K562 (cell line): ENCODE results near the gene MAGEA4. TPM values are rescaled to one million over a fixed set of nuclear protein-coding genes. Genes with fewer than 3 reads are reported as not detected.

ENCODE experiments used
- ATAC-seq: fragments of 200-7000 bp; cut with Tn5 transposase; 3 replicates; pipeline ENCODE4 v1.9.1; 2020; ENCODE audit warnings: moderate library complexity
- BruUV-seq: library from RNA; stranded (reverse); fragments of 400-500 nt; replicated peaks from 2 replicates; lab custom pipeline; 2021; lab: Mats Ljungman, UMichigan
- CTCF ChIA-PET: fragments of 300-600 bp; formaldehyde crosslinking; extraction: SDS; loops from one replicate; lab custom pipeline; 2021; ENCODE audit warnings: low intra/inter-chr PET ratio; lab: Yijun Ruan, JAX
- POLR2A ChIA-PET: fragments of 300-600, 350-650 bp; sonication (Branson Sonifier 250); formaldehyde crosslinking; extraction: SDS; loops from one replicate; lab custom pipeline; 2021; ENCODE audit warnings: antibody characterized with exemption, inconsistent platforms; lab: Yijun Ruan, JAX
- DNase-seq, 4 experiments: peaks; one replicate each; pipeline versions ENCODE4 v3.0.0 to v3.0.0-alpha.2; 2011 to 2018; ENCODE audit warnings: low spot score in 3 of 4, mixed read lengths in 3 of 4; ENCODE audit errors: extremely low read depth in 1 of 4
- FAIRE-seq: peaks from 2 replicates; lab custom pipeline; 2011; peaks lifted over from hg19 to GRCh38; lab: Jason Lieb, UNC
- H2AFZ ChIP-seq: 2 replicates; pipeline ENCODE4 v1.6.0; 2011; ENCODE audit warnings: low read depth, low read length, control low read depth, inconsistent platforms
- H3K27ac ChIP-seq: fragments of 200-600 bp; 3 replicates; pipeline ENCODE4 v1.8.0; 2011; ENCODE audit warnings: low read depth, mild to moderate bottlenecking, control low read depth, inconsistent platforms, low read length, moderate library complexity, mixed read lengths; ENCODE audit errors: extremely low read depth
- H3K27me3 ChIP-seq, 2 experiments: fragments of 300-600 bp in 1 of 2; 2 replicates in 1 of 2; 3 replicates in 1 of 2; pipeline versions ENCODE4 v1.6.0 to v1.8.0; 2011; ENCODE audit warnings: inconsistent platforms in 2 of 2, low read length in 2 of 2, mild to moderate bottlenecking in 1 of 2, mixed read lengths in 1 of 2, moderate library complexity in 1 of 2; ENCODE audit not compliant: control insufficient read depth in 2 of 2, insufficient read depth in 2 of 2
- H3K36me3 ChIP-seq: fragments of 300-600 bp; 3 replicates; pipeline ENCODE4 v1.8.0; 2011; ENCODE audit warnings: mild to moderate bottlenecking, low read length, inconsistent platforms; ENCODE audit not compliant: control insufficient read depth, insufficient read depth
- H3K4me1 ChIP-seq, 2 experiments: fragments of 200-600 bp in 1 of 2; replicated peaks in 1 of 2; 2 replicates in 1 of 2; 3 replicates in 1 of 2; pipeline versions ENCODE4 v1.5.1 to v1.8.0; 2011; ENCODE audit warnings: inconsistent platforms in 2 of 2, low read length in 2 of 2, mild to moderate bottlenecking in 1 of 2, mixed read lengths in 1 of 2, moderate library complexity in 1 of 2; ENCODE audit not compliant: control insufficient read depth in 2 of 2, insufficient read depth in 2 of 2
- H3K4me2 ChIP-seq: 2 replicates; pipeline ENCODE4 v1.6.1; 2011; ENCODE audit warnings: low read length, control low read depth, inconsistent platforms, mixed read lengths; ENCODE audit not compliant: insufficient read depth
- H3K4me3 ChIP-seq: fragments of 200-600 bp; sonication (generic), shearing (Covaris generic); 2 replicates; pipeline ENCODE4 v1.5.1; 2016; ENCODE audit warnings: control low read depth, inconsistent platforms
- H3K79me2 ChIP-seq: fragments of 200-600 bp; 3 replicates; pipeline ENCODE4 v1.8.0; 2011; ENCODE audit warnings: low read length, inconsistent platforms; ENCODE audit not compliant: control insufficient read depth, insufficient read depth
- H3K9ac ChIP-seq, 2 experiments: 2 replicates each; pipeline versions ENCODE4 v1.6.0 to v1.6.1; 2011; ENCODE audit warnings: low read depth in 2 of 2, low read length in 2 of 2, control low read depth in 1 of 2, inconsistent platforms in 1 of 2, mild to moderate bottlenecking in 1 of 2, mixed read lengths in 1 of 2; ENCODE audit not compliant: insufficient read depth in 1 of 2
- H3K9me1 ChIP-seq: one replicate; pipeline ENCODE4 v1.6.0; 2011; ENCODE audit warnings: inconsistent platforms, mild to moderate bottlenecking, low read length, moderate library complexity; ENCODE audit not compliant: control insufficient read depth, insufficient read depth
- H3K9me3 ChIP-seq: replicated peaks from 2 replicates; pipeline ENCODE4 v1.5.1; 2011; ENCODE audit warnings: low read depth, low read length, inconsistent platforms; ENCODE audit not compliant: control insufficient read depth, insufficient read depth
- H4K20me1 ChIP-seq: replicated peaks from 2 replicates; pipeline ENCODE4 v1.6.1; 2011; ENCODE audit warnings: low read length, inconsistent platforms, mixed read lengths; ENCODE audit not compliant: control insufficient read depth, insufficient read depth
- CREB5 ChIP-seq: fragments of 250-450 bp; sonication (Bioruptor Pico); IDR thresholded peaks from 2 replicates; pipeline ENCODE4 v1.5.0; 2020; ENCODE audit warnings: mild to moderate bottlenecking
- ETS2 ChIP-seq: IDR thresholded peaks from 2 replicates; pipeline ENCODE4 v1.6.1; 2016; ENCODE audit warnings: borderline replicate concordance, missing genetic modification characterization, mild to moderate bottlenecking, moderate library complexity, missing compliant biosample characterization; ENCODE audit not compliant: poor library complexity, severe bottlenecking
- FOSL1 ChIP-seq: fragments of 200-800 bp; sonication (Bioruptor generic); conservative IDR thresholded peaks from 2 replicates; pipeline ENCODE4 v1.6.1; 2016; ENCODE audit warnings: missing genetic modification characterization, missing compliant biosample characterization
- JUND ChIP-seq, 2 experiments: IDR thresholded peaks; 2 replicates in 1 of 2; 3 replicates in 1 of 2; pipeline ENCODE4 v1.6.1; 2011; ENCODE audit warnings: borderline replicate concordance in 2 of 2, low read depth in 2 of 2, low read length in 2 of 2, improper control_type of control experiment in 1 of 2, missing biosample characterization in 1 of 2, missing genetic modification characterization in 1 of 2, missing genetic modification reagents in 1 of 2
- NR1H2 ChIP-seq: sonication (generic); formaldehyde crosslinking; IDR thresholded peaks from 2 replicates; pipeline ENCODE4 v1.4.0; 2020; ENCODE audit warnings: mild to moderate bottlenecking, missing genetic modification reagents
- SLC30A9 ChIP-seq: fragments of 250-450 bp; sonication (Bioruptor Pico); IDR thresholded peaks from 2 replicates; pipeline ENCODE4 v1.8.0; 2022; ENCODE audit warnings: mild to moderate bottlenecking, moderate library complexity
- TAF15 ChIP-seq: fragments of 200-400 bp; formaldehyde crosslinking; IDR thresholded peaks from 2 replicates; pipeline ENCODE4 v1.6.1; 2017; ENCODE audit warnings: mild to moderate bottlenecking, low read depth, low read length, moderate library complexity
- ZNF395 ChIP-seq: fragments of 200-800 bp; sonication (Bioruptor generic); IDR thresholded peaks from 2 replicates; pipeline ENCODE4 v1.6.1; 2017; ENCODE audit warnings: missing genetic modification characterization, missing compliant biosample characterization
- ZNF584 ChIP-seq: fragments of 200-800 bp; sonication (Bioruptor generic); IDR thresholded peaks from 2 replicates; pipeline ENCODE4 v1.6.1; 2016; ENCODE audit warnings: low read depth, mild to moderate bottlenecking, missing genetic modification characterization, missing compliant biosample characterization
- ZNF696 ChIP-seq: fragments of 250-450 bp; sonication (Bioruptor Pico); conservative IDR thresholded peaks from 2 replicates; pipeline ENCODE4 v1.4.0; 2020; ENCODE audit warnings: mild to moderate bottlenecking, moderate library complexity
- WGBS: fragments of 100-300 bp; shearing (Covaris generic); methylation state at CpG from one replicate; pipeline ENCODE4 v1.1.6; 2016; ENCODE audit warnings: low coverage, mixed read lengths; ENCODE audit not compliant: insufficient coverage; ENCODE audit errors: missing lambda C conversion rate; 5-methylcytosine and 5-hydroxymethylcytosine counted together
- in situ Hi-C: fragments of 300-500 bp; cut with MboI; formaldehyde crosslinking; loops from 4 replicates; pipeline ENCODE4 v1.15.0; 2018; ENCODE audit warnings: inconsistent platforms, mixed read lengths
- intact Hi-C: fragments of 100-400 bp; cut with micrococcal nuclease; formaldehyde crosslinking; loops from 2 replicates; pipeline ENCODE4 v1.14.2; 2022
- polyA plus RNA-seq, 8 experiments: library from polyadenylated mRNA; depleted of rRNA in 4 of 8; stranded (reverse) in 5 of 8; unstranded in 3 of 8; fragments of >200 nt; fragmentation: Nextera tagmentation in 2 of 8; fragmentation: Illumina TruSeq in 1 of 8; extraction: Ambion mirVana in 2 of 8; extraction: Trizol in 1 of 8; gene quantifications; 2 replicates each; pipeline versions ENCODE4 v1.2.1 to v1.2.3, GENCODE V29; 2011 to 2014; ENCODE audit warnings: inconsistent platforms in 1 of 8, missing spikeins in 1 of 8
- total RNA-seq, 7 experiments: library from RNA; depleted of rRNA in 6 of 7; stranded (reverse); fragments of >200 nt in 6 of 7; fragmentation: Illumina TruSeq in 2 of 7; extraction: Trizol in 2 of 7; gene quantifications; 2 replicates each; pipeline versions ENCODE4 v1.2.1 to v1.2.3, GENCODE V29; 2011 to 2021; ENCODE audit warnings: low replicate concordance in 1 of 7
- TF ChIP-seq, protein P1 (sequence below), 2 experiments: fragments of 450-650 bp in 1 of 2; sonication (generic) in 1 of 2; formaldehyde crosslinking in 1 of 2; IDR thresholded peaks in 1 of 2; conservative IDR thresholded peaks in 1 of 2; 2 replicates each; pipeline versions ENCODE4 v1.6.1 to v1.8.1; 2016 to 2023; ENCODE audit warnings: mild to moderate bottlenecking in 2 of 2, moderate library complexity in 2 of 2, inconsistent platforms in 1 of 2, missing genetic modification reagents in 1 of 2

Gene MAGEA4
- total and polyA plus RNA-seq, 9 of the 15 experiments (the other 6 are each of a cell fraction or from before 2014, with no cell fraction given) = 0.42 to 1.9 (median 0.69) TPM

GRCh38 chrX:151901826-151902225 is 10.9 kb upstream of the MAGEA4 start (continued):
- TF ChIP-seq ZNF696 (no peak), ZNF584 (CRISPR knock-in tag) (no peak)

- FAIRE-seq = no peak
- Histone ChIP-seq H2AFZ (peak overlapping the region; percentile 52; the same call in 1 of the 2 replicates), H3K36me3 (no peaks in the 10 kb centered on the region), H3K4me1 (no peaks in the 10 kb centered on the region), H3K79me2 (no peaks in the 10 kb centered on the region), H3K4me3 (no peak overlapping the region), H3K9me1 (no peaks in the 10 kb centered on the region), H3K27me3 (no peaks in the 10 kb centered on the region), H3K4me2 (no peak overlapping the region), H3K9me3 (no peaks in the 10 kb centered on the region), H4K20me1 (no peaks in the 10 kb centered on the region), H3K27ac (no peak overlapping the region), H3K9ac (no peak overlapping the region)
- CTCF ChIA-PET = no interaction called here
- peak in 1 of 4 experiments; percentile 7 for DNase-seq
- no peak for TF ChIP-seq CREB5
- TF ChIP-seq JUND (IDR thresholded peaks at IDR 0.05; ENCODE audit: borderline replicate concordance, low read depth, low read length) = peak; percentile 79
- peak; percentile 68; the same call in 2 of the 3 replicates for TF ChIP-seq JUND (tag; IDR thresholded peaks at IDR 0.05; ENCODE audit: borderline replicate concordance, low read depth, low read length)
- TF ChIP-seq SLC30A9 = no peak
- TF ChIP-seq, protein P1, sequence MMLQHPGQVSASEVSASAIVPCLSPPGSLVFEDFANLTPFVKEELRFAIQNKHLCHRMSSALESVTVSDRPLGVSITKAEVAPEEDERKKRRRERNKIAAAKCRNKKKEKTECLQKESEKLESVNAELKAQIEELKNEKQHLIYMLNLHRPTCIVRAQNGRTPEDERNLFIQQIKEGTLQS (IDR thresholded peaks at IDR 0.05) = peak; percentile 79
- TF ChIP-seq, protein P1 (CRISPR knock-in tag; conservative IDR thresholded peaks at IDR 0.05) = no peak
- no peak for TF ChIP-seq NR1H2
- TF ChIP-seq ZNF395 (CRISPR knock-in tag) = 0 out of 2 replicates have a peak, but pooled peaks have one; percentile 23
- peak; percentile 80 for TF ChIP-seq FOSL1 (tag)
- TF ChIP-seq ETS2 (tag) = no peak
- TF ChIP-seq TAF15 = no peak
- intact Hi-C loops = no loop called here
- 48% methylated on average over 5 of the region's 6 CpGs for WGBS
- BruUV-seq = no TSS peak
- in situ Hi-C loops = no loop called here
- POLR2A ChIA-PET = no interaction called here
- ATAC-seq = no peak; the same call in 2 of the 3 replicates
Observed at GRCh38 chrX:151902813-151903591, 9.7 kb upstream of the MAGEA4 start.
